CD4-positive, alpha-beta T cell (primary cell): ENCODE data around the gene ZNF84. TPM values are rescaled to one million over a fixed set of nuclear protein-coding genes. Genes with fewer than 3 reads are reported as not detected.

Source experiments
- ATAC-seq: fragments of 200-7000 bp; cut with Tn5 transposase; one replicate; pipeline ENCODE4 v1.10.0; 2022; ENCODE audit warnings: mild to moderate bottlenecking; ENCODE audit not compliant: poor library complexity
- CTCF ChIA-PET: fragments of 350-600 bp; sonication (Branson Sonifier 250); formaldehyde crosslinking; loops from one replicate; lab custom pipeline; 2021; ENCODE audit warnings: antibody characterized with exemption, inconsistent platforms; lab: Charles Lee
- POLR2A ChIA-PET: fragments of 350-600 bp; sonication (Branson Sonifier 250); formaldehyde crosslinking; loops from one replicate; lab custom pipeline; 2021; ENCODE audit warnings: antibody characterized with exemption, inconsistent platforms; lab: Charles Lee
- DNase-seq, 14 experiments: peaks; one replicate each; pipeline ENCODE4 v3.0.0-alpha.2; 2013 to 2020; ENCODE audit warnings: mixed read lengths in 2 of 14
- H3K27ac ChIP-seq, 2 donors: one replicate each; pipeline versions ENCODE4 v1.5.1 to v1.7.0; 2013; ENCODE audit warnings: low read length in 2 of 2, low read depth in 1 of 2, mild to moderate bottlenecking in 1 of 2
- H3K27me3 ChIP-seq, 2 experiments: 1 replicate in 1 of 2; 2 replicates in 1 of 2; pipeline versions ENCODE4 v1.6.1 to v1.7.0; 2013; ENCODE audit warnings: low read length in 2 of 2, control low read depth in 1 of 2, mild to moderate bottlenecking in 1 of 2, moderate library complexity in 1 of 2; ENCODE audit not compliant: insufficient read depth in 2 of 2, control insufficient read depth in 1 of 2
- H3K36me3 ChIP-seq: one replicate; pipeline ENCODE4 v1.6.1; 2013; ENCODE audit warnings: low read length, control low read depth; ENCODE audit not compliant: insufficient read depth
- H3K4me1 ChIP-seq: one replicate; pipeline ENCODE4 v1.6.1; 2013; ENCODE audit warnings: low read length, control low read depth; ENCODE audit not compliant: insufficient read depth
- H3K4me3 ChIP-seq: one replicate; pipeline ENCODE4 v1.5.1; 2013; ENCODE audit warnings: mild to moderate bottlenecking, low read length, moderate library complexity
- H3K9me3 ChIP-seq, 2 experiments: 1 replicate in 1 of 2; 2 replicates in 1 of 2; pipeline versions ENCODE4 v1.6.1 to v1.7.0; 2013; ENCODE audit warnings: low read length in 2 of 2, mild to moderate bottlenecking in 2 of 2, control low read depth in 1 of 2, moderate library complexity in 1 of 2; ENCODE audit not compliant: control insufficient read depth in 1 of 2, insufficient read depth in 1 of 2
- H3K27ac Mint-ChIP-seq: one replicate; pipeline ENCODE4 v1.8.0; 2020; ENCODE audit warnings: mixed read lengths
- H3K27me3 Mint-ChIP-seq: one replicate; pipeline ENCODE4 v1.8.0; 2021; ENCODE audit warnings: mixed read lengths
- H3K36me3 Mint-ChIP-seq: one replicate; pipeline ENCODE4 v1.8.0; 2021; ENCODE audit warnings: low read depth, mixed read lengths
- H3K4me1 Mint-ChIP-seq: one replicate; pipeline ENCODE4 v1.8.0; 2021; ENCODE audit warnings: low read depth, mixed read lengths
- H3K4me3 Mint-ChIP-seq: one replicate; pipeline ENCODE4 v1.8.0; 2020; ENCODE audit warnings: mild to moderate bottlenecking, mixed read lengths
- H3K9me3 Mint-ChIP-seq: one replicate; pipeline ENCODE4 v1.8.0; 2020; ENCODE audit warnings: mixed read lengths
- intact Hi-C, 2 experiments: fragments of 100-400 bp; cut with DNase I in 1 of 2; cut with micrococcal nuclease in 1 of 2; formaldehyde crosslinking; loops; one replicate each; pipeline versions ENCODE4 v1.15.1 to v1.9.0; 2023 to 2025; cut with DNase I, micrococcal nuclease
- total RNA-seq, 174 experiments: library from RNA in 2 of 174; stranded (reverse) in 2 of 174; gene quantifications; one replicate each; pipeline ENCODE4 v1.2.3 and lab custom pipeline; 2021 to 2026
- TF ChIP-seq, protein P1 (sequence below): fragments of 200-600 bp; IDR thresholded peaks from one replicate; pipeline ENCODE4 v1.8.0; 2022; ENCODE audit warnings: antibody characterized with exemption, mild to moderate bottlenecking

Gene ZNF84
- total RNA-seq, 2 experiments from 2014 or later: 22.8 to 26.0 TPM

DNA sequence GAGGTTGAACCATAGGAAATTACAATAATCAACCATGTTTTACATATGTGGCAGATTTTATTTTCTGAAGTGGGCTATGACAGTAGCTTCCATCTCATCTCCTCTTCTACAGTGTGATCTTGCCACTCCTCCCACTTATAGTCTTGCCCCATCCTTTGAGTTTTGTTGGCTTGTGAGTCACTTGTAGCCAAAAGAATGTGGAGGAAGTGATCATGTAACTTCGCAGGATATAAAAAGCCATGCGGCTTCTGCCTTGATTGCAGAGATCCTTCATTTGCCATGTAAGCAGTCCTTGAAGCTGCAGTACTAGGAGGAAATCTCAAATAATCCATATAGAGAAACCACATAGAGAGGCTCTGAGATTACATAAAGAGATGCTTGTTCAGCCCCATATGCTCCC lies 13.7 kb upstream of the ZNF84 start:
- peaks cover 46 to 83% of the 10 kb centered on the region in 2 experiments for H3K9me3 ChIP-seq
- H3K36me3 Mint-ChIP-seq: peaks cover 63% of the 10 kb centered on the region
- no peaks in the 10 kb centered on the region for H3K36me3 ChIP-seq
- ChIA-PET CTCF (no interaction called here), POLR2A (no interaction called here)
- no peaks in the 10 kb centered on the region for H3K27me3 ChIP-seq
- no peaks in the 10 kb centered on the region for H3K4me1 ChIP-seq
- intact Hi-C loops: no loop called here
- TF ChIP-seq, protein P1, sequence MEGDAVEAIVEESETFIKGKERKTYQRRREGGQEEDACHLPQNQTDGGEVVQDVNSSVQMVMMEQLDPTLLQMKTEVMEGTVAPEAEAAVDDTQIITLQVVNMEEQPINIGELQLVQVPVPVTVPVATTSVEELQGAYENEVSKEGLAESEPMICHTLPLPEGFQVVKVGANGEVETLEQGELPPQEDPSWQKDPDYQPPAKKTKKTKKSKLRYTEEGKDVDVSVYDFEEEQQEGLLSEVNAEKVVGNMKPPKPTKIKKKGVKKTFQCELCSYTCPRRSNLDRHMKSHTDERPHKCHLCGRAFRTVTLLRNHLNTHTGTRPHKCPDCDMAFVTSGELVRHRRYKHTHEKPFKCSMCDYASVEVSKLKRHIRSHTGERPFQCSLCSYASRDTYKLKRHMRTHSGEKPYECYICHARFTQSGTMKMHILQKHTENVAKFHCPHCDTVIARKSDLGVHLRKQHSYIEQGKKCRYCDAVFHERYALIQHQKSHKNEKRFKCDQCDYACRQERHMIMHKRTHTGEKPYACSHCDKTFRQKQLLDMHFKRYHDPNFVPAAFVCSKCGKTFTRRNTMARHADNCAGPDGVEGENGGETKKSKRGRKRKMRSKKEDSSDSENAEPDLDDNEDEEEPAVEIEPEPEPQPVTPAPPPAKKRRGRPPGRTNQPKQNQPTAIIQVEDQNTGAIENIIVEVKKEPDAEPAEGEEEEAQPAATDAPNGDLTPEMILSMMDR: no peak
- no peak overlapping the region for H3K27ac Mint-ChIP-seq
- DNase-seq (no peak), ATAC-seq (no peak)
- H3K4me3 ChIP-seq: no peak overlapping the region
- H3K9me3 Mint-ChIP-seq: peaks cover 22% of the 10 kb centered on the region
- no peak overlapping the region for H3K27ac ChIP-seq
- H3K4me3 Mint-ChIP-seq: no peak overlapping the region
- H3K27me3 Mint-ChIP-seq: no peaks in the 10 kb centered on the region
- no peaks in the 10 kb centered on the region for H3K4me1 Mint-ChIP-seq

DNA sequence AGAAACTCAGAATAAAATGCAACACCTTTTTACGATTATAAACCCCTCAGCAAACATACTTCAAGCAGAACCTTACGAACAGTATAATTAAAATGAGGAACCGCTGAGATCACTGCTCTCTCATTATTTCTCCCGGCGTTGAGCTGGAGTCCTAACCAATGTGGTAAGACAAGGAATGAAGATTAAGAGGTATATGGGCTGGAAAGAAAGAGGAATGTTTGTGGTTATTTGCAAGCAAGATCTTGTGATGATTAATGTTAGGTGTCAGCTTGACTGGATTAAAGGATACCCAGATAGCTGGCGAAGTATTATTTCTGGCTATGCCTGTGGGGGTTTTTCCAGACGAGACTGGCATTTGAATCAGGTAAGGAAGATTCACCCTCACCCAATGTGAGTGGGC lies 10.3 kb upstream of the ZNF84 start:
- peaks cover 45 to 75% of the 10 kb centered on the region in 2 experiments for H3K9me3 ChIP-seq
- CTCF ChIA-PET: no interaction called here
- no peak for ATAC-seq

DNA sequence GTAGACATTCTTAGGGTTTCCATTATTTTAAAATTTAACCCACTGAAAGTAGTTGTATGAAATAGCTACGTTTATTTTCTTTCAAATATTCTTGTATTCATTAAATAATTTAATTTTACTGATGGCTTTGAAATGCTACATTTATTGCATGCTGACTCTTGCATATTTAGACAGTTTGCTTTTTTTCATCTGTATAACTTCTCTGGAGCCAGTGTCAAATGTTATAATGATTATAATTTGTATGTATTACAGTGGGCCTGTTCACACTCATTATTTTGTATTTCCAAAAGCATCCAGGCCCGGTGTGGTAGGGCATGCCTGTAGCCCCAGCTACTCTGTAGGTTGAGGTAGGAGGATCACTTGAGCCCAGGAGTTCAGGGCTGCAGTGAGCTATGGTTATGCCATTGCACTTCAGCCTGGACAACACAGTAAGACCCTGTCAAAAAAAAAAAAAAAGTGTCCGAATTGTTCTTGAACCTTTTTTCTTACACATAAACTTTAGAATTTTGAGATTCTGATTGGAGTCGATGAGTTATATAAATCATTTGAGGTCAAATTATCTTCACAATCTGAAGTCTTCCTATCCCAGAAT lies 905 bp downstream of the ZNF84 start:
- Mint-ChIP-seq H3K9me3 (peaks cover 18% of the 10 kb centered on the region), H3K27me3 (no peaks in the 10 kb centered on the region), H3K36me3 (peaks cover 74% of the 10 kb centered on the region), H3K27ac (peak overlapping the region; percentile 90), H3K4me3 (peak overlapping the region; percentile 95), H3K4me1 (peaks cover 25% of the 10 kb centered on the region)
- Histone ChIP-seq H3K36me3 (peaks cover 25% of the 10 kb centered on the region), H3K27ac (peak overlapping the region; percentile 70 to 79), H3K9me3 (peaks cover 32 to 65% of the 10 kb centered on the region in 2 experiments), H3K27me3 (no peaks in the 10 kb centered on the region), H3K4me3 (peak overlapping the region; percentile 68), H3K4me1 (peaks cover 12% of the 10 kb centered on the region)
- ChIA-PET POLR2A (interaction anchor here (1.0 to 2.4 kb wide), 8 partner anchors 8 to 209 kb away, joined by 3 to 28 read pairs (median 4); partner anchors contain the start of genes GOLGA3, ZNF10, ZNF140 and ZNF26), CTCF (no interaction called here)
- intact Hi-C loops: loop anchor here in 1 of 2 experiments (10.0 kb wide), 1 partner anchor 323 kb away; the partner anchor contains the start of gene PGAM5
- ATAC-seq (no peak), DNase-seq (no peak)
- TF ChIP-seq, protein P1: no peak

More for the DNA sequence above, 10.3 kb upstream of the ZNF84 start:
- TF ChIP-seq, protein P1: no peak
- no peaks in the 10 kb centered on the region for H3K4me1 Mint-ChIP-seq
- H3K27ac ChIP-seq: no peak overlapping the region
- H3K27me3 ChIP-seq: no peaks in the 10 kb centered on the region
- H3K4me3 ChIP-seq: no peak overlapping the region
- no peaks in the 10 kb centered on the region for H3K27me3 Mint-ChIP-seq
- H3K36me3 ChIP-seq: no peaks in the 10 kb centered on the region
- no peaks in the 10 kb centered on the region for H3K4me1 ChIP-seq
- POLR2A ChIA-PET: interaction anchor here (1.0 kb wide), 1 partner anchor 10 kb away, joined by 3 read pairs; the partner anchor contains the start of gene ZNF84
- peaks cover 39% of the 10 kb centered on the region for H3K36me3 Mint-ChIP-seq
- DNase-seq: no peak
- no peak overlapping the region for H3K27ac Mint-ChIP-seq
- intact Hi-C loops: no loop called here
- no peak overlapping the region for H3K4me3 Mint-ChIP-seq
- H3K9me3 Mint-ChIP-seq: peaks cover 20% of the 10 kb centered on the region
